Ovary (tissue), 3 donors: ENCODE data around the gene TVP23C.

Source experiments
- CTCF ChIP-seq, 3 donors: fragments of 450-650 bp in 2 of 3; fragments of 200-600 bp in 1 of 3; IDR thresholded peaks; one replicate each; pipeline versions ENCODE4 v1.5.1 to v1.8.0; 2016 to 2022; ENCODE audit warnings: antibody characterized with exemption in 3 of 3, mild to moderate bottlenecking in 1 of 3
- POLR2A ChIP-seq: fragments of 450-650 bp; IDR thresholded peaks from one replicate; pipeline ENCODE4 v1.6.1; 2017; ENCODE audit warnings: antibody characterized with exemption, mild to moderate bottlenecking, moderate library complexity
- donor health status: DM: no; HTN: no; CAD: no.

GRCh38 chr17:15492791-15493692, 70.2 kb downstream of the TVP23C start:
- TF ChIP-seq POLR2A (no peak), CTCF (IDR thresholded peaks at IDR 0.05) (no peak)
